SK-N-SH (cell line): ENCODE results near the gene RNF150. TPM values are rescaled to one million over a fixed set of nuclear protein-coding genes. Genes with fewer than 3 reads are reported as not detected.
A peak's percentile ranks its signal among the peaks of the same experiment; 100 is the strongest.

Experiments
- CTCF ChIA-PET: fragments of 300-600, 350-600 bp; formaldehyde crosslinking; extraction: SDS; loops from one replicate; lab custom pipeline; 2021; lab: Yijun Ruan, JAX
- POLR2A ChIA-PET: fragments of 350-600 bp; sonication (Branson Sonifier 250); formaldehyde crosslinking; extraction: SDS; loops from one replicate; lab custom pipeline; 2020; ENCODE audit warnings: antibody characterized with exemption, inconsistent platforms; lab: Yijun Ruan, JAX
- DNase-seq: peaks from one replicate; pipeline ENCODE4 v3.0.0; 2012
- H2AFZ ChIP-seq: fragments of 200-600 bp; sonication (generic); 2 replicates; pipeline ENCODE4 v1.8.1; 2016; ENCODE audit warnings: antibody characterized with exemption, mild to moderate bottlenecking, low read depth
- H3F3A ChIP-seq: fragments of 200-600 bp; sonication (generic); replicated peaks from 2 replicates; pipeline ENCODE3; 2016; ENCODE audit warnings: antibody characterized with exemption, mild to moderate bottlenecking; ENCODE audit not compliant: insufficient read depth
- H3K27ac ChIP-seq, 2 experiments: fragments of 200-500 bp in 1 of 2; fragments of 200-600 bp in 1 of 2; sonication (Bioruptor generic) in 1 of 2; sonication (generic), shearing (Covaris generic) in 1 of 2; 2 replicates each; pipeline versions ENCODE4 v1.5.1 to v1.6.1; 2014 to 2016; ENCODE audit warnings: low read depth in 2 of 2, inconsistent platforms in 1 of 2, low read length in 1 of 2, mild to moderate bottlenecking in 1 of 2, mixed read lengths in 1 of 2
- H3K27me3 ChIP-seq: fragments of 200-600 bp; sonication (generic), shearing (Covaris generic); 2 replicates; pipeline ENCODE4 v1.6.1; 2016; ENCODE audit warnings: mixed run types; ENCODE audit not compliant: insufficient read depth
- H3K36me3 ChIP-seq, 2 experiments: fragments of 200-500 bp in 1 of 2; fragments of 200-600 bp in 1 of 2; sonication (Bioruptor generic) in 1 of 2; sonication (generic) in 1 of 2; replicated peaks in 1 of 2; 2 replicates each; pipeline versions ENCODE3 to v1.5.1; 2014 to 2016; ENCODE audit warnings: low read length in 1 of 2, mild to moderate bottlenecking in 1 of 2; ENCODE audit not compliant: insufficient read depth in 2 of 2, control insufficient read depth in 1 of 2
- H3K4me1 ChIP-seq, 2 experiments: fragments of 200-500 bp in 1 of 2; fragments of 200-600 bp in 1 of 2; sonication (Bioruptor generic) in 1 of 2; sonication (generic), shearing (Covaris generic) in 1 of 2; 2 replicates each; pipeline versions ENCODE4 v1.5.1 to v1.6.1; 2014 to 2016; ENCODE audit warnings: low read depth in 1 of 2, low read length in 1 of 2, mixed run types in 1 of 2; ENCODE audit not compliant: insufficient read depth in 2 of 2, control insufficient read depth in 1 of 2
- H3K4me2 ChIP-seq: fragments of 200-600 bp; sonication (generic), shearing (Covaris generic); 2 replicates; pipeline ENCODE4 v1.6.1; 2017; ENCODE audit warnings: mixed run types
- H3K4me3 ChIP-seq, 2 experiments: fragments of 200-500 bp in 1 of 2; fragments of 200-600 bp in 1 of 2; sonication (Bioruptor generic) in 1 of 2; sonication (generic), shearing (Covaris generic) in 1 of 2; 2 replicates each; pipeline versions ENCODE4 v1.5.1 to v1.8.1; 2014 to 2016; ENCODE audit warnings: low read depth in 2 of 2, inconsistent platforms in 1 of 2, low read length in 1 of 2, mild to moderate bottlenecking in 1 of 2, mixed read lengths in 1 of 2, moderate library complexity in 1 of 2
- H3K79me2 ChIP-seq: fragments of 200-600 bp; sonication (generic); 2 replicates; pipeline ENCODE4 v1.8.1; 2017; ENCODE audit warnings: mild to moderate bottlenecking; ENCODE audit not compliant: insufficient read depth
- H3K9ac ChIP-seq: fragments of 200-600 bp; sonication (generic); 2 replicates; pipeline ENCODE4 v1.6.1; 2017; ENCODE audit warnings: mixed run types
- H3K9me2 ChIP-seq: fragments of 200-600 bp; sonication (generic); 2 replicates; pipeline ENCODE4 v1.6.1; 2017; ENCODE audit warnings: mixed run types
- H3K9me3 ChIP-seq: fragments of 200-600 bp; sonication (generic); 2 replicates; pipeline ENCODE4 v1.6.1; 2017; ENCODE audit warnings: mixed run types, mild to moderate bottlenecking, moderate library complexity
- H4K20me1 ChIP-seq: fragments of 200-600 bp; sonication (generic); 2 replicates; pipeline ENCODE4 v1.6.1; 2017; ENCODE audit warnings: mild to moderate bottlenecking, mixed run types; ENCODE audit not compliant: insufficient read depth
- ELF1 ChIP-seq: IDR thresholded peaks from 2 replicates; pipeline ENCODE4 v1.4.0; 2012
- EP300 ChIP-seq, 2 experiments: IDR thresholded peaks; 2 replicates each; pipeline versions ENCODE4 v1.4.0 to v1.6.1; 2012; ENCODE audit warnings: borderline replicate concordance in 1 of 2, low read depth in 1 of 2, low read length in 1 of 2
- EZH2phosphoT487 ChIP-seq: fragments of 200-600 bp; sonication (generic); IDR thresholded peaks from 2 replicates; pipeline ENCODE4 v1.6.1; 2017; ENCODE audit warnings: low read depth, mixed run types, mild to moderate bottlenecking, antibody characterized with exemption, moderate library complexity, borderline replicate concordance
- FOSL2 ChIP-seq: IDR thresholded peaks from 2 replicates; pipeline ENCODE4 v1.4.0; 2012; ENCODE audit warnings: low read depth, mild to moderate bottlenecking, moderate library complexity, borderline replicate concordance
- MAX ChIP-seq: IDR thresholded peaks from 2 replicates; pipeline ENCODE4 v1.4.0; 2012; ENCODE audit warnings: low read depth
- PBX3 ChIP-seq: IDR thresholded peaks from 2 replicates; pipeline ENCODE4; 2012
- RAD21 ChIP-seq: IDR thresholded peaks from 2 replicates; pipeline ENCODE4 v1.6.1; 2012; ENCODE audit warnings: mild to moderate bottlenecking, low read length
- RCOR1 ChIP-seq: fragments of 150-350 bp; IDR thresholded peaks from 2 replicates; pipeline ENCODE4 v1.6.1; 2017; ENCODE audit warnings: antibody characterized with exemption, low read length
- REST ChIP-seq: IDR thresholded peaks from 2 replicates; pipeline ENCODE4 v1.6.1; 2012; ENCODE audit warnings: mild to moderate bottlenecking, low read depth, low read length, moderate library complexity
- RXRA ChIP-seq: IDR thresholded peaks from 2 replicates; pipeline ENCODE4 v1.4.0; 2012; ENCODE audit warnings: low read depth, mild to moderate bottlenecking, borderline replicate concordance
- SIN3A ChIP-seq: IDR thresholded peaks from 2 replicates; pipeline ENCODE4 v1.6.1; 2012; ENCODE audit warnings: low read depth, mild to moderate bottlenecking, low read length, moderate library complexity, borderline replicate concordance
- SMC3 ChIP-seq: IDR thresholded peaks from 2 replicates; pipeline ENCODE4 v1.6.1; 2012; ENCODE audit warnings: low read depth, low read length, improper control_type of control experiment
- TAF1 ChIP-seq: IDR thresholded peaks from 2 replicates; pipeline ENCODE4 v1.6.1; 2012; ENCODE audit warnings: low read depth, mild to moderate bottlenecking, low read length, moderate library complexity, borderline replicate concordance
- USF1 ChIP-seq: IDR thresholded peaks from 2 replicates; pipeline ENCODE4 v1.4.0; 2012; ENCODE audit warnings: low read depth, borderline replicate concordance
- YY1 ChIP-seq: IDR thresholded peaks from 2 replicates; pipeline ENCODE4 v1.4.0; 2012; ENCODE audit warnings: low read depth, mild to moderate bottlenecking
- WGBS: methylation state at CpG from one replicate; pipeline ENCODE4 v1.1.6; 2017; ENCODE audit warnings: low lambda C conversion rate; 5-methylcytosine and 5-hydroxymethylcytosine counted together
- polyA plus RNA-seq, 3 experiments: library from polyadenylated mRNA; depleted of rRNA; stranded (reverse); fragments of >200 nt; gene quantifications; 2 replicates each; pipeline ENCODE4 v1.2.3, GENCODE V29; 2012

The RNF150 gene
- polyA plus RNA-seq, 1 of the 3 experiments (the other 2 are of a cell fraction) = 5.8 TPM

- TF ChIP-seq TAF1 = peak; percentile 77; the same call in 1 of the 2 replicates
- peak; percentile 93 for TF ChIP-seq SMC3
- TF ChIP-seq FOSL2 = no peak
- TF ChIP-seq EP300 (IDR thresholded peaks at IDR 0.05; ENCODE audit: borderline replicate concordance in 1 of 2, low read depth in 1 of 2, low read length in 1 of 2) = 0 out of 4 replicates have a peak, but pooled peaks of 1 of the 2 experiments have one; percentile 16
- no peak for TF ChIP-seq REST
- TF ChIP-seq YY1 = no peak
- peak; percentile 68; the same call in 1 of the 2 replicates for TF ChIP-seq RCOR1
- no peak for TF ChIP-seq USF1
Observed at GRCh38 chr4:141133146-141133998, at the start of gene RNF150 (continued).

- Histone ChIP-seq H3K36me3 (no peaks in the 10 kb centered on the region), H3K79me2 (no peaks in the 10 kb centered on the region), H4K20me1 (no peaks in the 10 kb centered on the region), H3K9ac (no peak overlapping the region), H3K4me1 (peaks cover 0 to 5% of the 10 kb centered on the region in 2 experiments; a peak in 2 of 4 replicates), H3K4me2 (no peak overlapping the region), H3K9me3 (no peaks in the 10 kb centered on the region), H3K4me3 (no peak overlapping the region), H3K27me3 (no peaks in the 10 kb centered on the region), H3K9me2 (no peaks in the 10 kb centered on the region), H3F3A (no peaks in the 10 kb centered on the region), H2AFZ (no peak overlapping the region), H3K27ac (no peak overlapping the region)
- ChIA-PET CTCF (no interaction called here), POLR2A (no interaction called here)
- no peak for DNase-seq
- 32% methylated on average over 2 of the region's 2 CpGs for WGBS
- TF ChIP-seq FOSL2 (no peak), SIN3A (no peak), RAD21 (no peak), RCOR1 (no peak), USF1 (no peak), YY1 (no peak), ELF1 (no peak), PBX3 (no peak), EP300 (IDR thresholded peaks at IDR 0.05; ENCODE audit: borderline replicate concordance in 1 of 2, low read depth in 1 of 2, low read length in 1 of 2) (no peak), RXRA (no peak), EZH2phosphoT487 (no peak), MAX (no peak)
Observed at GRCh38 chr4:141180991-141181761, 47.9 kb upstream of the RNF150 start.
